GM20000 (cell line): ENCODE measurements around the gene CDKAL1.
"Not testable (repeated sequence)": the region's sequence is repeated elsewhere in the genome, so short reads cannot be mapped to it uniquely, and the experiment has no call there.

Experiments
- DNase-seq: peaks from one replicate; pipeline ENCODE4 v3.0.0; 2012; ENCODE audit warnings: low spot score
- CTCF ChIP-seq: IDR thresholded peaks from 2 replicates; pipeline ENCODE4 v1.5.1; 2012; ENCODE audit warnings: mild to moderate bottlenecking, control low read depth; ENCODE audit errors: extremely low read depth, missing control alignments

The CDKAL1 gene

GRCh38 chr6:21053612-21054011 is 519.4 kb downstream of the CDKAL1 start:
- no peak for TF ChIP-seq CTCF

DNA sequence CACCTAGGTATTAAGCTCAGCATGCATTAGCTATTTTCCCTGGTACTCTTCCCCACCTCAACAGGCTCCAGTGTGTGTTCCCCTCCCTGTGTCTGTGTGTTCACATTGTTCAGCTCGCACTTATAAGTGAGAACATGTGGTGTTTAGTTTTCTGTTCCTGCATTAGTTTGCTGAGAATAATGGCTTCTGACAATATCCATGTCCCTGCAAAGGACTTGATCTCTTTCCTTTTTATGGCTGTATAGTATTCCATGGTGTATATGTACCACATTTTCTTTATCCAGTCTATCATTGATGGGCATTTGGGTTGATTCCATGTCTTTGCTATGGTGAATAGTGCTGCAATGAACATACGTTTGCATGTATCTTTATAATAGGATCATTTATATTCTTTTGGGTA is 521.2 kb downstream of the CDKAL1 start:
- not testable (repeated sequence) for DNase-seq

More at GRCh38 chr6:21053612-21054011, 519.4 kb downstream of the CDKAL1 start:
- DNase-seq, result no peak

DNA sequence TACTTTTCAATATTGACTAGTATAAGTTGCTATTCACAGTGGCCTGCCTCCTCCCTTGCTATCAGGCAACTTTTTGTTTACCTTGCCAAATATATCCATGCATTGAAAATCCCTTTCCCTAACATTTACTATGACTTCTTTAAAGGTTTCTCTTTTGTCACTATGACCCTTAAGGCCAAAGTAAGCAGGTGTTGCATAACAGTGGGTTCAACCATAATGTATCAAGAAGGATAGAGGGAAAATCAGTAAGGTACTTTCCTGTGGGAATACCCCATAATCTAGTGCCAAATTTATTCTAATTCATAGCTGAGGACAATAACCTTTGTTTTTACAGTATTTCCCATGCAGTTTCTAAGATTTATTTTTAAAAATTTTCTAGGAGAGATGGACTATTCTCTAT is 527.6 kb downstream of the CDKAL1 start:
- no peak for TF ChIP-seq CTCF
- DNase-seq, result no peak

- no peak for TF ChIP-seq CTCF
- no peak for DNase-seq
These were observed 530.6 kb downstream of the CDKAL1 start for GRCh38 chr6:21064756-21065340.

DNA sequence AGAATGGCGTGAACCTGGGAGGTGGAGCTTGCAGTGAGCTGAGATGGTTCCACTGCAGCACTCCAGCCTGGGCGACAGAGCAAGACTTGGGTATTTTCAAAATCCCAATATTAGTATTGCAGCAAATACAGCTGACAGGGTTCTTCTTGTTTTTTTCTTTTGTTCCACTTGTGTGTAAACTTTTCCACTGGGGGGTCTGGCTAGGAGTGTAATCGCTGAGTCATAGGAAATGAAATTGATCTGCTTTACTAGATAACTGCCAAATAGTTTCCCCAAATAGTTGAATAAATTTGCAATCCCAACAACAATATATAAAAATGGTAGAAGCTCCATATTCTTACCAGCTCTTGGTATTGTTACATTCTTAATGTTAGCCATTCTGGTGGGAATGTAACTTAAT is 533.3 kb downstream of the CDKAL1 start:
- no peak for DNase-seq

GRCh38 chr6:21070620-21071019 is 536.4 kb downstream of the CDKAL1 start:
- no peak for TF ChIP-seq CTCF
- DNase-seq, result no peak

More for the DNA sequence above, 533.3 kb downstream of the CDKAL1 start:
- TF ChIP-seq CTCF, result no peak

GRCh38 chr6:21071780-21072468 is 537.7 kb downstream of the CDKAL1 start:
- no peak for TF ChIP-seq CTCF
- DNase-seq, result no peak
